HG03280 (cell line): ENCODE data around the gene CYB5R3.
A peak's percentile ranks its signal among the peaks of the same experiment; 100 is the strongest.

Source experiments
- ATAC-seq: cut with Tn5 transposase; IDR thresholded peaks from one replicate; pipeline ENCODE4 v1.9.1; 2021; ENCODE audit warnings: mild to moderate bottlenecking, moderate library complexity; ENCODE audit not compliant: unreplicated experiment

Gene CYB5R3

GRCh38 chr22:42649246-42650099, at the start of gene CYB5R3:
Gene CYB5R3, minus strand, starts transcription at chr22:42649392. Its CDS starts 77 bp downstream, at chr22:42649315.
- ATAC-seq: peak; percentile 64

GRCh38 chr22:42697542-42698013, 48.4 kb upstream of the CYB5R3 start:
- no peak for ATAC-seq

- no peak for ATAC-seq
Observed at GRCh38 chr22:42696331-42696967, 47.3 kb upstream of the CYB5R3 start.

GRCh38 chr22:42695294-42695693, 46.1 kb upstream of the CYB5R3 start:
- no peak for ATAC-seq

- ATAC-seq: no peak
Observed at GRCh38 chr22:42693763-42694683, 44.8 kb upstream of the CYB5R3 start.

- ATAC-seq: no peak
Observed at GRCh38 chr22:42693055-42693762, 44.0 kb upstream of the CYB5R3 start.

- ATAC-seq: no peak
Observed at GRCh38 chr22:42692239-42693054, 43.3 kb upstream of the CYB5R3 start.

GRCh38 chr22:42691440-42691839, 42.2 kb upstream of the CYB5R3 start:
- ATAC-seq: no peak

- no peak for ATAC-seq
Observed at GRCh38 chr22:42688241-42689211, 39.3 kb upstream of the CYB5R3 start.

GRCh38 chr22:42686756-42687491, 37.7 kb upstream of the CYB5R3 start:
- ATAC-seq: no peak

- ATAC-seq: no peak
Observed at GRCh38 chr22:42685941-42686653, 36.9 kb upstream of the CYB5R3 start.

GRCh38 chr22:42684462-42685195, 35.4 kb upstream of the CYB5R3 start:
- no peak for ATAC-seq

GRCh38 chr22:42683578-42684283, 34.5 kb upstream of the CYB5R3 start:
- no peak for ATAC-seq

- ATAC-seq: no peak
Observed at GRCh38 chr22:42682113-42682851, 33.1 kb upstream of the CYB5R3 start.

- ATAC-seq: no peak
Observed at GRCh38 chr22:42680648-42681047, 31.5 kb upstream of the CYB5R3 start.
